Endothelial cell (in vitro differentiated cells): Measurements from ENCODE around the gene MLF2. TPM values are rescaled to one million over a fixed set of nuclear protein-coding genes. Genes with fewer than 3 reads are reported as not detected.
A peak's percentile ranks its signal among the peaks of the same experiment; 100 is the strongest.

Experiments
- DNase-seq: peaks from one replicate; pipeline ENCODE4 v3.0.0; 2021; ENCODE audit warnings: low spot score
- H3K27ac Mint-ChIP-seq: one replicate; pipeline ENCODE4 v1.8.0; 2021; ENCODE audit warnings: mixed read lengths, inconsistent platforms; ENCODE audit not compliant: unreplicated experiment
- H3K27me3 Mint-ChIP-seq: one replicate; pipeline ENCODE4 v1.8.0; 2021; ENCODE audit warnings: mild to moderate bottlenecking, moderate library complexity, mixed read lengths, inconsistent platforms; ENCODE audit not compliant: unreplicated experiment
- H3K36me3 Mint-ChIP-seq: one replicate; pipeline ENCODE4 v1.8.0; 2021; ENCODE audit warnings: mild to moderate bottlenecking, low read depth, mixed read lengths, inconsistent platforms; ENCODE audit not compliant: unreplicated experiment
- H3K4me1 Mint-ChIP-seq: one replicate; pipeline ENCODE4 v1.8.0; 2021; ENCODE audit warnings: mild to moderate bottlenecking, mixed read lengths, inconsistent platforms; ENCODE audit not compliant: unreplicated experiment
- H3K4me3 Mint-ChIP-seq: one replicate; pipeline ENCODE4 v1.8.0; 2021; ENCODE audit warnings: mild to moderate bottlenecking, mixed read lengths, inconsistent platforms; ENCODE audit not compliant: unreplicated experiment
- H3K9me3 Mint-ChIP-seq: one replicate; pipeline ENCODE4 v1.8.0; 2021; ENCODE audit warnings: mixed read lengths, inconsistent platforms; ENCODE audit not compliant: unreplicated experiment
- CTCF ChIP-seq: fragments of 200-600 bp; sonication (generic); IDR thresholded peaks from one replicate; pipeline ENCODE4 v1.5.0; 2021; ENCODE audit warnings: antibody characterized with exemption; ENCODE audit not compliant: unreplicated experiment
- total RNA-seq: library from RNA; stranded (reverse); fragmentation: NEBNext Ultra II Directional; extraction: Animal tissue kit (Norgen Biotek cat#: 25700); gene quantifications from one replicate; pipeline ENCODE4 v1.2.1, GENCODE V29; 2021; ENCODE audit not compliant: unreplicated experiment

MLF2 gene
- total RNA-seq, 1 donor from 2014 or later = 118 TPM

DNA sequence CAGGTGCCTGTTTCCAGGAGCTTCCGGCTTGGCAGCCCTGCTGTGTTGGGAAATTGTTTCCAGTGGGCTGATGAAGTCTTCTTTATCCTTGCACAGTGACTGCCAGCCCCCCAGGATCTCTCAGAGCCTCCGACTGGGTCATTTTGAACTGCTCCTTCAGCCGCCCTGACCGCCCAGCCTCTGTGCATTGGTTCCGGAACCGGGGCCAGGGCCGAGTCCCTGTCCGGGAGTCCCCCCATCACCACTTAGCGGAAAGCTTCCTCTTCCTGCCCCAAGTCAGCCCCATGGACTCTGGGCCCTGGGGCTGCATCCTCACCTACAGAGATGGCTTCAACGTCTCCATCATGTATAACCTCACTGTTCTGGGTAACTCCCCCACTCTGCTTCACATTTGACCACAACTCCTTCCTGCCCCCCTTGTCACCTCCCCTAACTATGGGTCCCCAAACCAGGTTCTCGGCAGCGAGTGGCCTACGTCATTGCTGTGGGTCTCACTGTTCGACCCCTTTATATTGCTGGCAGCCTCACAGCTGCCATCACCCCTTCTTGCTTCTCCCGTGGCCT lies 21.6 kb upstream of the MLF2 start:
- H3K4me1 Mint-ChIP-seq = peaks cover 49% of the 10 kb centered on the region
- no peak for TF ChIP-seq CTCF
- H3K9me3 Mint-ChIP-seq = no peaks in the 10 kb centered on the region
- no peak for DNase-seq
- H3K27me3 Mint-ChIP-seq = peaks cover 18% of the 10 kb centered on the region
- peak overlapping the region; percentile 56 for H3K4me3 Mint-ChIP-seq
- H3K36me3 Mint-ChIP-seq = peaks cover 59% of the 10 kb centered on the region
- no peak overlapping the region for H3K27ac Mint-ChIP-seq

- H3K27ac Mint-ChIP-seq = no peak overlapping the region
- H3K9me3 Mint-ChIP-seq = no peaks in the 10 kb centered on the region
- H3K27me3 Mint-ChIP-seq = peaks cover 18% of the 10 kb centered on the region
- peaks cover 62% of the 10 kb centered on the region for H3K36me3 Mint-ChIP-seq
- no peak overlapping the region for H3K4me3 Mint-ChIP-seq
- TF ChIP-seq CTCF = no peak
- no peak for DNase-seq
- peaks cover 48% of the 10 kb centered on the region for H3K4me1 Mint-ChIP-seq
Measured at GRCh38 chr12:6773590-6774351, 20.8 kb upstream of the MLF2 start.

DNA sequence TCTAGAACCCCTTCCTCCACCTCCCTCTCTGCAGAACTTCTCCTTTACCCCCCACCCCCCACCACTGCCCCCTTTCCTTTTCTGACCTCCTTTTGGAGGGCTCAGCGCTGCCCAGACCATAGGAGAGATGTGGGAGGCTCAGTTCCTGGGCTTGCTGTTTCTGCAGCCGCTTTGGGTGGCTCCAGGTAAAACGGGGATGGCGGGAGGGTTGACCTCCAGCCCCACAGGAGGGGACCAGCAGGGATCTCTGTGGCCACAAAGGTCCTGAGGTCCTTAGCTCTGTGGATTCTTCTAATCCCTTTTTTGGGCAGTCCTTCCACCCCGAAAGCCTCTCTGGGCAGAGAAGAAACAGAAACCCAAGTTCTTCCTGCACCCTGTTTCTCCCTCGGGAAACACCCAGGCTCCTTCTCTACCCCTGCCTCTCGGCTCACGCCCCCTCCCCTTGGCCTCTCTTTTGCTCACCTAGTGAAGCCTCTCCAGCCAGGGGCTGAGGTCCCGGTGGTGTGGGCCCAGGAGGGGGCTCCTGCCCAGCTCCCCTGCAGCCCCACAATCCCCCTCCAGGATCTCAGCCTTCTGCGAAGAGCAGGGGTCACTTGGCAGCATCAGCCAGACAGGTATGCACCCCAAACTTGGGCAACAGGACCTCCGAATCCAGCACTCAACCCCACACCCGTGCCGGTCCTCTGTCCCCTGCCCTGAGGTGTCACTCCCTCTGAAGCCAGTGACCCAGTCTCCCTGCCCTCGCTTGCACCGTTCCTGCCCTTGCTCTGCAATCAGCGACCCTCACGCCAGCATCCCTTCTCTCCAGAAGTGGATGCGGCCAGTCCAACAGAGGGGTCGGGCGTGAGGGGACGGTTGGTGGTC lies 20.0 kb upstream of the MLF2 start:
- Mint-ChIP-seq H3K9me3 (no peaks in the 10 kb centered on the region), H3K36me3 (peaks cover 58% of the 10 kb centered on the region), H3K4me3 (peak overlapping the region; percentile 67), H3K4me1 (peaks cover 47% of the 10 kb centered on the region), H3K27ac (no peak overlapping the region), H3K27me3 (peaks cover 13% of the 10 kb centered on the region)
- peak; percentile 16 for DNase-seq
- no peak for TF ChIP-seq CTCF

DNA sequence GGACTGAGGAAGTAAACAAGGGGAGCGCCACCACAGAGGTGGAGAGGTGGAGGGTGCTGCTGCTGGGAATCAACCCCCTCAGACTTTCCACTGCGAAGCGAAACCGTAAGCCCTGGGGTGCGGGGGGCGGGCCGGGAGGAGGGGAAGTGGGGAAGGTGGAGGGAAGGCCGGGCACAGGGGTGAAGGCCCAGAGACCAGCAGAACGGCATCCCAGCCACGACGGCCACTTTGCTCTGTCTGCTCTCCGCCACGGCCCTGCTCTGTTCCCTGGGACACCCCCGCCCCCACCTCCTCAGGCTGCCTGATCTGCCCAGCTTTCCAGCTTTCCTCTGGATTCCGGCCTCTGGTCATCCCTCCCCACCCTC lies 19.4 kb upstream of the MLF2 start, which contains the start of gene LAG3:
Gene LAG3 (plus strand): TSS at position 190 of the 365 bp plus-strand sequence. CDS start 333 bp downstream, outside the sequence.
- H3K4me1 Mint-ChIP-seq = peaks cover 54% of the 10 kb centered on the region
- peak within 1 kb of the TSS; percentile 67 for H3K4me3 Mint-ChIP-seq
- H3K27ac Mint-ChIP-seq = peak within 1 kb of the TSS; percentile 88
- TF ChIP-seq CTCF = no peak
- no peaks in the 10 kb centered on the region for H3K9me3 Mint-ChIP-seq
- H3K27me3 Mint-ChIP-seq = peaks cover 19% of the 10 kb centered on the region
- H3K36me3 Mint-ChIP-seq = peaks cover 58% of the 10 kb centered on the region
- DNase-seq = no peak
